Esophagus muscularis mucosa (tissue), 4 donors: ENCODE results near the gene MAPK12.
"Not testable (repeated sequence)": the region's sequence is repeated elsewhere in the genome, so short reads cannot be mapped to it uniquely, and the experiment has no call there.

Source experiments
- EP300 ChIP-seq: sonication (generic); formaldehyde crosslinking; IDR thresholded peaks from one replicate; pipeline ENCODE4 v1.6.1; 2017; ENCODE audit warnings: antibody characterized with exemption
- POLR2A ChIP-seq: fragments of 450-650 bp; IDR thresholded peaks from one replicate; pipeline ENCODE4 v1.6.1; 2017; ENCODE audit warnings: antibody characterized with exemption, moderate library complexity, mild to moderate bottlenecking, low read depth
- POLR2AphosphoS5 ChIP-seq, 2 donors: sonication (generic); formaldehyde crosslinking; IDR thresholded peaks; one replicate each; pipeline ENCODE4 v1.6.1; 2017; ENCODE audit warnings: antibody characterized with exemption in 2 of 2
- TF ChIP-seq, protein P1 (sequence below), 3 experiments: fragments of 200-600 bp in 2 of 3; fragments of 450-650 bp in 1 of 3; sonication (generic) in 2 of 3; IDR thresholded peaks; one replicate each; pipeline ENCODE4 v1.5.1; 2017 to 2019; ENCODE audit warnings: antibody characterized with exemption in 3 of 3, mild to moderate bottlenecking in 2 of 3, moderate library complexity in 1 of 3

DNA sequence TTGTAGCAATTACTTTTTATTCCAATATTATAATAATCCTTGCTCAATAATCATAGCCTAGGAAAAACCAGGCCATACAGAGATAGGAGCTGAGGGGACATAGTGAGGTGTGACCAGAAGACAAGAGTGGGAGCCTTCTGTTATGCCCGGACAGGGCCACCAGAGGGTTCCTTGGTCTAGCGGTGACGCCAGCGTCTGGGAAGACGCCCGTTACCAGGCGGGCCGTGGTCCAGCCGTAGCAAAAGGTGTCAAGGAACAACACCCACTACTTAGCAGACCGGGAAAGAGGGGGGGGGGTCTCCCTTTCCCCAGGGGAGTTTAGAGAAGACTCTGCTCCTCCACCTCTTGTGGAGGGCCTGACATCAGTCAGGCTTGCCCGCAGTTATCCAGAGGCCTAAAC is 11.9 kb upstream of the MAPK12 start:
- TF ChIP-seq, protein P1, sequence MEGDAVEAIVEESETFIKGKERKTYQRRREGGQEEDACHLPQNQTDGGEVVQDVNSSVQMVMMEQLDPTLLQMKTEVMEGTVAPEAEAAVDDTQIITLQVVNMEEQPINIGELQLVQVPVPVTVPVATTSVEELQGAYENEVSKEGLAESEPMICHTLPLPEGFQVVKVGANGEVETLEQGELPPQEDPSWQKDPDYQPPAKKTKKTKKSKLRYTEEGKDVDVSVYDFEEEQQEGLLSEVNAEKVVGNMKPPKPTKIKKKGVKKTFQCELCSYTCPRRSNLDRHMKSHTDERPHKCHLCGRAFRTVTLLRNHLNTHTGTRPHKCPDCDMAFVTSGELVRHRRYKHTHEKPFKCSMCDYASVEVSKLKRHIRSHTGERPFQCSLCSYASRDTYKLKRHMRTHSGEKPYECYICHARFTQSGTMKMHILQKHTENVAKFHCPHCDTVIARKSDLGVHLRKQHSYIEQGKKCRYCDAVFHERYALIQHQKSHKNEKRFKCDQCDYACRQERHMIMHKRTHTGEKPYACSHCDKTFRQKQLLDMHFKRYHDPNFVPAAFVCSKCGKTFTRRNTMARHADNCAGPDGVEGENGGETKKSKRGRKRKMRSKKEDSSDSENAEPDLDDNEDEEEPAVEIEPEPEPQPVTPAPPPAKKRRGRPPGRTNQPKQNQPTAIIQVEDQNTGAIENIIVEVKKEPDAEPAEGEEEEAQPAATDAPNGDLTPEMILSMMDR (IDR thresholded peaks at IDR 0.05): peak in 1 of 3 experiments; percentile 4
- TF ChIP-seq POLR2AphosphoS5 (IDR thresholded peaks at IDR 0.05); POLR2A; EP300: not testable (repeated sequence)
